HEK293 (cell line): ENCODE measurements around the gene NUB1.

Experiments used
- CTCF ChIA-PET: fragments of 350-600 bp; formaldehyde crosslinking; extraction: SDS; loops from one replicate; lab custom pipeline; 2021; ENCODE audit warnings: antibody characterized with exemption; lab: Yijun Ruan, JAX
- POLR2A ChIA-PET: fragments of 300-600 bp; formaldehyde crosslinking; extraction: SDS; loops from one replicate; lab custom pipeline; 2020; ENCODE audit warnings: antibody characterized with exemption, inconsistent platforms; lab: Yijun Ruan, JAX
- H3K27ac ChIP-seq: fragments of 200-500 bp; sonication (Bioruptor generic); 2 replicates; pipeline ENCODE4 v1.5.1; 2014; ENCODE audit warnings: low read depth, low read length, control low read depth, inconsistent platforms; ENCODE audit errors: extremely low read depth
- H3K36me3 ChIP-seq, 2 experiments: fragments of 200-500 bp in 1 of 2; sonication (Bioruptor generic) in 1 of 2; 1 replicate in 1 of 2; 2 replicates in 1 of 2; pipeline ENCODE4 v1.5.1; 2014 to 2017; ENCODE audit warnings: inconsistent platforms in 2 of 2, low read length in 2 of 2; ENCODE audit not compliant: control insufficient read depth in 2 of 2, insufficient read depth in 1 of 2
- H3K4me1 ChIP-seq: fragments of 200-500 bp; sonication (Bioruptor generic); 2 replicates; pipeline ENCODE4 v1.5.1; 2014; ENCODE audit warnings: mild to moderate bottlenecking, low read length, inconsistent platforms; ENCODE audit not compliant: control insufficient read depth, insufficient read depth
- H3K4me3 ChIP-seq: 2 replicates; pipeline ENCODE4 v1.5.1; 2011; ENCODE audit warnings: low read depth, mild to moderate bottlenecking, control low read depth, low read length, moderate library complexity
- H3K9me3 ChIP-seq: fragments of 200-500 bp; sonication (Bioruptor generic); 2 replicates; pipeline ENCODE4 v1.5.1; 2014; ENCODE audit warnings: low read depth, low read length, inconsistent platforms; ENCODE audit not compliant: control insufficient read depth, insufficient read depth
- GLIS2 ChIP-seq: fragments of 450-650 bp; formaldehyde crosslinking; IDR thresholded peaks from 2 replicates; pipeline ENCODE4 v1.5.1; 2016; ENCODE audit warnings: missing biosample characterization, missing genetic modification characterization
- HOXC10 ChIP-seq: sonication (generic); formaldehyde crosslinking; IDR thresholded peaks from 2 replicates; pipeline ENCODE4 v1.8.1; 2023; ENCODE audit warnings: mild to moderate bottlenecking, missing genetic modification reagents
- MZF1 ChIP-seq: fragments of 450-650 bp; formaldehyde crosslinking; IDR thresholded peaks from 2 replicates; pipeline ENCODE4 v1.5.1; 2017; ENCODE audit warnings: missing biosample characterization, missing genetic modification characterization, borderline replicate concordance
- PRDM10 ChIP-seq: fragments of 450-650 bp; formaldehyde crosslinking; IDR thresholded peaks from 2 replicates; pipeline ENCODE4 v1.5.1; 2016; ENCODE audit warnings: missing biosample characterization, missing genetic modification characterization
- PRDM4 ChIP-seq: fragments of 450-650 bp; formaldehyde crosslinking; IDR thresholded peaks from 2 replicates; pipeline ENCODE4 v1.5.1; 2017; ENCODE audit warnings: missing biosample characterization, missing genetic modification characterization
- SETDB1 ChIP-seq: IDR thresholded peaks from one replicate; pipeline ENCODE4 v1.6.1; 2017; ENCODE audit warnings: mild to moderate bottlenecking, low read length, moderate library complexity, mixed read lengths; ENCODE audit not compliant: insufficient read length
- TRIM28 ChIP-seq: IDR thresholded peaks from 2 replicates; pipeline ENCODE4 v1.6.1; 2011; ENCODE audit warnings: low read length, control low read depth, borderline replicate concordance
- ZNF2 ChIP-seq: fragments of 450-650 bp; formaldehyde crosslinking; IDR thresholded peaks from 2 replicates; pipeline ENCODE4 v1.5.1; 2016; ENCODE audit warnings: missing biosample characterization, missing genetic modification characterization
- ZNF214 ChIP-seq: fragments of 450-650 bp; formaldehyde crosslinking; IDR thresholded peaks from 2 replicates; pipeline ENCODE4 v1.5.1; 2017; ENCODE audit warnings: missing biosample characterization, mild to moderate bottlenecking, missing genetic modification characterization, borderline replicate concordance
- ZNF24 ChIP-seq: fragments of 450-650 bp; formaldehyde crosslinking; IDR thresholded peaks from 2 replicates; pipeline ENCODE4 v1.5.1; 2016; ENCODE audit warnings: missing biosample characterization, missing genetic modification characterization
- ZNF324 ChIP-seq: fragments of 450-650 bp; formaldehyde crosslinking; IDR thresholded peaks from 2 replicates; pipeline ENCODE4 v1.5.1; 2016; ENCODE audit warnings: missing biosample characterization, missing genetic modification characterization
- ZNF366 ChIP-seq: fragments of 450-650 bp; formaldehyde crosslinking; conservative IDR thresholded peaks from 2 replicates; pipeline ENCODE4 v1.5.1; 2016; ENCODE audit warnings: missing biosample characterization, missing genetic modification characterization
- ZNF621 ChIP-seq: fragments of 450-650 bp; formaldehyde crosslinking; IDR thresholded peaks from 2 replicates; pipeline ENCODE4 v1.5.1; 2017; ENCODE audit warnings: missing biosample characterization, missing genetic modification characterization
- ZNF768 ChIP-seq: fragments of 450-650 bp; formaldehyde crosslinking; IDR thresholded peaks from 2 replicates; pipeline ENCODE4 v1.5.1; 2018; ENCODE audit warnings: missing biosample characterization, mild to moderate bottlenecking, missing genetic modification characterization
- ZNF792 ChIP-seq: fragments of 450-650 bp; formaldehyde crosslinking; IDR thresholded peaks from 2 replicates; pipeline ENCODE4 v1.5.1; 2016; ENCODE audit warnings: missing biosample characterization, missing genetic modification characterization
- TF ChIP-seq, protein P1 (sequence below): sonication (generic); formaldehyde crosslinking; IDR thresholded peaks from 2 replicates; pipeline ENCODE4 v1.8.1; 2022; ENCODE audit warnings: mild to moderate bottlenecking, moderate library complexity, missing genetic modification reagents
- TF ChIP-seq, protein P2 (sequence below): fragments of 450-650 bp; formaldehyde crosslinking; IDR thresholded peaks from 2 replicates; pipeline ENCODE4 v1.5.1; 2016; ENCODE audit warnings: missing biosample characterization, missing genetic modification characterization
- TF ChIP-seq, protein P3 (sequence below): fragments of 450-650 bp; formaldehyde crosslinking; IDR thresholded peaks from 2 replicates; pipeline ENCODE4 v1.5.1; 2016; ENCODE audit warnings: missing biosample characterization, missing genetic modification characterization

NUB1 gene

GRCh38 chr7:151426441-151426903 lies 84.9 kb downstream of the NUB1 start (continued):
- no peak for TF ChIP-seq ZNF214 (tag by site-specific recombination)
- TF ChIP-seq ZNF621 (tag by site-specific recombination): no peak

- H3K36me3 ChIP-seq: no peaks in the 10 kb centered on the region
- H3K4me3 ChIP-seq: no peak overlapping the region
- H3K27ac ChIP-seq: peak overlapping the region; percentile 56; the same call in 1 of the 2 replicates
- CTCF ChIA-PET: no interaction called here
- no peaks in the 10 kb centered on the region for H3K9me3 ChIP-seq
- TF ChIP-seq ZNF2 (tag by site-specific recombination): no peak
- peak; percentile 61 for TF ChIP-seq ZNF366 (tag by site-specific recombination)
- TF ChIP-seq PRDM10 (tag by site-specific recombination): peak; percentile 11; the same call in 1 of the 2 replicates
- TF ChIP-seq ZNF792 (tag by site-specific recombination): no peak
- 0 out of 2 replicates have a peak, but pooled peaks have one; percentile 34 for TF ChIP-seq GLIS2 (tag by site-specific recombination)
- TF ChIP-seq, protein P1, sequence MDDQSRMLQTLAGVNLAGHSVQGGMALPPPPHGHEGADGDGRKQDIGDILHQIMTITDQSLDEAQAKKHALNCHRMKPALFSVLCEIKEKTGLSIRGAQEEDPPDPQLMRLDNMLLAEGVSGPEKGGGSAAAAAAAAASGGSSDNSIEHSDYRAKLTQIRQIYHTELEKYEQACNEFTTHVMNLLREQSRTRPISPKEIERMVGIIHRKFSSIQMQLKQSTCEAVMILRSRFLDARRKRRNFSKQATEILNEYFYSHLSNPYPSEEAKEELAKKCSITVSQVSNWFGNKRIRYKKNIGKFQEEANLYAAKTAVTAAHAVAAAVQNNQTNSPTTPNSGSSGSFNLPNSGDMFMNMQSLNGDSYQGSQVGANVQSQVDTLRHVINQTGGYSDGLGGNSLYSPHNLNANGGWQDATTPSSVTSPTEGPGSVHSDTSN (CRISPR knock-in tag): 0 out of 2 replicates have a peak, but pooled peaks have one; percentile 47
- TF ChIP-seq TRIM28: peak; percentile 83; the same call in 1 of the 2 replicates
- TF ChIP-seq, protein P2, sequence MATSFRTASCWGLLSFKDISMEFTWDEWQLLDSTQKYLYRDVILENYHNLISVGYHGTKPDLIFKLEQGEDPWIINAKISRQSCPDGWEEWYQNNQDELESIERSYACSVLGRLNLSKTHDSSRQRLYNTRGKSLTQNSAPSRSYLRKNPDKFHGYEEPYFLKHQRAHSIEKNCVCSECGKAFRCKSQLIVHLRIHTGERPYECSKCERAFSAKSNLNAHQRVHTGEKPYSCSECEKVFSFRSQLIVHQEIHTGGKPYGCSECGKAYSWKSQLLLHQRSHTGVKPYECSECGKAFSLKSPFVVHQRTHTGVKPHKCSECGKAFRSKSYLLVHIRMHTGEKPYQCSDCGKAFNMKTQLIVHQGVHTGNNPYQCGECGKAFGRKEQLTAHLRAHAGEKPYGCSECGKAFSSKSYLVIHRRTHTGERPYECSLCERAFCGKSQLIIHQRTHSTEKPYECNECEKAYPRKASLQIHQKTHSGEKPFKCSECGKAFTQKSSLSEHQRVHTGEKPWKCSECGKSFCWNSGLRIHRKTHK (tag by site-specific recombination): 0 out of 2 replicates have a peak, but pooled peaks have one; percentile 6
- peaks cover 24% of the 10 kb centered on the region for H3K4me1 ChIP-seq
- POLR2A ChIA-PET: interaction anchor here (1.1 kb wide), 1 partner anchor 33 kb away, joined by 8 read pairs; no protein-coding TSS in a partner anchor
These were observed 85.5 kb downstream of the NUB1 start for GRCh38 chr7:151426904-151427704.

GRCh38 chr7:151427705-151428377 lies 86.2 kb downstream of the NUB1 start:
- Histone ChIP-seq H3K27ac (peak overlapping the region; percentile 7; the same call in 1 of the 2 replicates), H3K9me3 (no peaks in the 10 kb centered on the region), H3K36me3 (no peaks in the 10 kb centered on the region), H3K4me3 (no peak overlapping the region), H3K4me1 (peaks cover 24% of the 10 kb centered on the region)
- ChIA-PET CTCF (no interaction called here), POLR2A (interaction anchor here (0.7 to 1.0 kb wide), 4 partner anchors 32 to 619 kb away, joined by 3 to 5 read pairs (median 4); partner anchors contain the start of gene PRKAG2)
- TF ChIP-seq MZF1 (tag by site-specific recombination): no peak
- TF ChIP-seq PRDM4: no peak
- TF ChIP-seq ZNF768: no peak
- TF ChIP-seq SETDB1: peak; percentile 32
- TF ChIP-seq ZNF24 (tag by site-specific recombination): no peak
- TF ChIP-seq, protein P3, sequence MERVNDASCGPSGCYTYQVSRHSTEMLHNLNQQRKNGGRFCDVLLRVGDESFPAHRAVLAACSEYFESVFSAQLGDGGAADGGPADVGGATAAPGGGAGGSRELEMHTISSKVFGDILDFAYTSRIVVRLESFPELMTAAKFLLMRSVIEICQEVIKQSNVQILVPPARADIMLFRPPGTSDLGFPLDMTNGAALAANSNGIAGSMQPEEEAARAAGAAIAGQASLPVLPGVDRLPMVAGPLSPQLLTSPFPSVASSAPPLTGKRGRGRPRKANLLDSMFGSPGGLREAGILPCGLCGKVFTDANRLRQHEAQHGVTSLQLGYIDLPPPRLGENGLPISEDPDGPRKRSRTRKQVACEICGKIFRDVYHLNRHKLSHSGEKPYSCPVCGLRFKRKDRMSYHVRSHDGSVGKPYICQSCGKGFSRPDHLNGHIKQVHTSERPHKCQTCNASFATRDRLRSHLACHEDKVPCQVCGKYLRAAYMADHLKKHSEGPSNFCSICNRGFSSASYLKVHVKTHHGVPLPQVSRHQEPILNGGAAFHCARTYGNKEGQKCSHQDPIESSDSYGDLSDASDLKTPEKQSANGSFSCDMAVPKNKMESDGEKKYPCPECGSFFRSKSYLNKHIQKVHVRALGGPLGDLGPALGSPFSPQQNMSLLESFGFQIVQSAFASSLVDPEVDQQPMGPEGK (tag by site-specific recombination): 0 out of 2 replicates have a peak, but pooled peaks have one; percentile 6
- no peak for TF ChIP-seq HOXC10
- TF ChIP-seq ZNF324: no peak
